ENCODE results near the gene ATAD3C.
"Not testable (repeated sequence)": the region's sequence is repeated elsewhere in the genome, so short reads cannot be mapped to it uniquely, and the experiment has no call there.

The ATAD3C gene

GRCh38 chr1:1472053-1472876 is 22.8 kb downstream of the ATAD3C start:
- DNase-seq (ENCODE audit: low spot score), result not testable (repeated sequence)

DNA sequence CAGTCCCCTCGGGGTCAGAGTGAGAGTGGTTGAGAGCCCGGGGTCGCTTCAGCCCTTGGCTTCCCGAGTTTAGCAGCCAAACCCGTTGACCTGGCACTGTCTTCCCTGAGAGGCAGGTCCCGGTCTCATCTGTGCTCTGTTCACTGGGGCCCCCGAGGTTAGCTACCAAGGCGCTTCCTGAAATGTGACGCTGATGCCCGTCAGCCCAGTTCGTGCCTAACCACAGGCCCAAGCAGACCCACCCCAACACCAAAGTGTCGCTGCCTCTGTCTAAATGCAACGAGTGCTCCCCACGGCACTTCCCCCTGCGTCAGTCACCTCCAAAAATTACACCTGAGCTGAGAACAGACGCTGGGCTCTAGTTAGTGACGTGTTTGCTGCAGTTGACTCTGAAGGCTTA is 26.5 kb downstream of the ATAD3C start:
- not testable (repeated sequence) for DNase-seq (ENCODE audit: low spot score)

- DNase-seq (ENCODE audit: low spot score), result no peak
These were observed 27.7 kb downstream of the ATAD3C start for GRCh38 chr1:1477206-1477605.

DNA sequence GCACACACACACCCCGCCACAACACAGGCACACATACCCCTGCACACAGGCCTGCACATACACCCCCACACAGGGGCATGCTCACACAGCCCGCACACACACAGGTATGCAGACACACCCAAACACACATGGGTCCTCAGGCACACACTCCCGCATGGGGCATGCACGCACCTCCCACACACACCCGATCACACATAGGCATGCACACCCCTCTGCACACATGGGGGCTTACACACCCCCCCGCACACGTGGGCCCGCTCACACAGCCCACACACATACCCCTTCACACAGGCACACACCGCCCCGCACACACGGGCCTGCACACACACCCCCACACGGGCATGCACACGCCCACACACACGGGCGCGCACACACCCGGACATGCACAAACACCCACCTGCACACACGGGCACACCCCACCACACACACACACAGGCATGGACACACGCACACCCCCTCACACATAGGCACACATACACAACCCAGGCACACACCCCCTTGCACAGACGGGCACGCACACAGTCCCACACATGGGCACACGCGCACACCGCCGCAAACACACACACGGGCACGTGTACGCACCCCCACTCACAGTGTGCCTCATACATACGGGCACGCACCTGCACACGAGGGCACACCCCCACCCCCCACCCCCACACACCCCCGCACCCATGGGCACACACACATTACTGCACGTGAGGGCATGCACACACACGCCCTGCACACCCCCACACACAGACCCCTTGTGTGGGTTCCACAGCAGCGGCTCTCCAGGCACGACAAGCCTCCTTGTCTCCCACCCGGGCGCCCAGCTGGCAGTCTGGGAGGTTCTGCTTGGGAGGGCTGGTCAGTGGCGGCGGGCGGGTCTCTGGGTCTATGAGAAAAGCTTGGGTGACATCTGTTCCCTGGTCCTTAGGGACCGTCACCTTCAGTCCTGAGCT is 30.3 kb downstream of the ATAD3C start:
- DNase-seq (ENCODE audit: low spot score), result no peak

GRCh38 chr1:1480488-1480867 is 31.0 kb downstream of the ATAD3C start:
- DNase-seq (ENCODE audit: low spot score), result not testable (repeated sequence)

DNA sequence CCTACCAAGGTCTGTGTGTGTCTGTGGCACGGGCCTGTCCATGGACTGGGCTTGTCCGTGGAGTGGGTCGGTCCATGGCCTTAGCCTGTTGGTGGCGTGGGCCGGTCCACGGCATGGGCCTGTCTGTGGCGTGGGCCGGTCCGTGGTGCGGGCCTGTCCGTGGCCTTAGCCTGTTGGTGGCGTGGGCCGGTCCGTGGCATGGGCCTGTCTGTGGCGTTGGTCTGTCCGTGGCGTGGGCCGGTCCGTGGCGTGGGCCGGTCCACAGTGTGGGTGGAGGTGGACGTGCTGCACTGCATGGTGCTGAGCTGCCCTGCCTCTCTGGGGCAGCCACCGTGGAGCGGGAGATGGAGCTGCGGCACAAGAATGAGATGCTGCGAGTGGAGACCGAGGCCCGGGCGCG is 32.3 kb downstream of the ATAD3C start:
- not testable (repeated sequence) for DNase-seq (ENCODE audit: low spot score)

DNA sequence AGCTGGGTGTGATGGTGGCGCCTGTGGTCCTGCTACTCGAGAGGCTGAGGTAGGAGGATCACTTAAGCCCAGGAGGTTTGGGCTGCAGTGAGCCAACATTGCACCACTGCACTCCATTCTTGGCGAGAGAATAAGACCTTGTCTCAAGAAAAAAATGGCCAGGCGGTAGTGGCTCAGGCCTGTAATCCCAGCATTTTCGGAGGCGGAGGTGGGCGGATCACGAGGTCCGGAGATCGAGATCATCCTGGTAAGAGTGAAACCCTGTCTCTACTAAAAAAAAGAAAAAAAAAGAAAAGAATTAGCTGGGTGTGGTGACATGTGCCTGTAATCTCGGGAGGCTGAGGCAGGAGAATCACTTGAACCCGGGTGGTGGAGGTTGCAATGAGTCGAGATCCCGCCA is 33.4 kb downstream of the ATAD3C start:
- DNase-seq (ENCODE audit: low spot score), result no peak

GRCh38 chr1:1483714-1484113 is 34.2 kb downstream of the ATAD3C start:
- DNase-seq (ENCODE audit: low spot score), result no peak

DNA sequence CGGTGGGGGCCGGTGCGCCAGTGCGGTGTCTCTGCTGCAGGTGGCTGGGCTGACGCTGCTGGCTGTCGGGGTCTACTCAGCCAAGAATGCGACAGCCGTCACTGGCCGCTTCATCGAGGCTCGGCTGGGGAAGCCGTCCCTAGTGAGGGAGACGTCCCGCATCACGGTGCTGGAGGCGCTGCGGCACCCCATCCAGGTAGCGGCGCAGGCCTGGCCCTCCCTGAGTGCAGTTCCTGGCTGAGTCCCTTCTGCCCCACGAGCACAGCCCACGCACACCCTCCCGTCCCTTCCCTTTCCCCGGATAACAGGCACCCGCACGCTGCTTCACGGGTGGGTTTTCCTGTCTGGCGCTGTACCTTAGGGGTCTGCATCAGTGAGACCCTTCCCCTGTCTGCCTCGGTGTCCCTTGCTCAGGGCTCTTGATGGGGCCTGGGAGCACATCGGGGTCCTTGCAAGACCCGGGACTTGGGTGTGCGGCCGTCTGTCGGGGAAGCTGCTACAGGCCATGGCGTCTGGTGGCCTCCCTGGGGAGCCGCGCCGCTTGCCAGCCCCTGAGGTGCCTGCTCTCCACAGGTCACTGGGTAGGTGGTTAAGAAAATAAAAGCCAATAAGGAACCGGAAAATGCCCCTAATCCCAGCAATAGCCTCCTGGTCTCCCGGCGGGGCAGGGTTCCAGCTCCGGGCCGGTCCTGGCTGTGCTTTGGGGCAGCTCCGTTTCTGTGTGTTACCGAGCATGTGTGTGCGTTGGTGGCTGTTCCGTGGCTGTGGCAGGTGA is 35.7 kb downstream of the ATAD3C start:
- not testable (repeated sequence) for DNase-seq (ENCODE audit: low spot score)

GRCh38 chr1:1485755-1486317 is 36.3 kb downstream of the ATAD3C start:
- DNase-seq (ENCODE audit: low spot score), result not testable (repeated sequence)

GRCh38 chr1:1487701-1488100 is 38.2 kb downstream of the ATAD3C start:
- DNase-seq (ENCODE audit: low spot score), result no peak

DNA sequence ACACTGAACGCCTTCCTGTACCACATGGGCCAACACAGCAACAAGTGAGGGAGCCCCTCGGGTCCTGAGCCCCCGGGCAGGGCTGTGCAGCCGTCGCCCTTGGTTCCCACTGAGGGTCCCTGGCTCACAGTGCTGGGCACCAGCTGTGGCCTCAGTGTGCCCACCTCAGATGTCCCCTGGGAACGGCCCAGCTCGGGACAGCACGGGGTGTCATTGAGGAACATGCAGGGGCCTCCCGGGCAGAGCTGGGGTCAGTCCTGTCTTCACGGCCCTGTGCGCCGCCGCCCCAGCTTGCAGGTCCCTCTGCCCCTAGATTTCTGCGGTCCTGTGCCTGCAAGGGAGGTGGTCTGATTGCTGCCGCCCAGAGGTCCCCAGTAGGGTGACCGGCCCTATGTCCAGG is 39.7 kb downstream of the ATAD3C start:
- no peak for DNase-seq (ENCODE audit: low spot score)

- DNase-seq (ENCODE audit: low spot score), result no peak
These were observed 40.4 kb downstream of the ATAD3C start for GRCh38 chr1:1489861-1490260.

- no peak for DNase-seq (ENCODE audit: low spot score)
These were observed 41.2 kb downstream of the ATAD3C start for GRCh38 chr1:1490633-1491230.

- DNase-seq (ENCODE audit: low spot score), result no peak
These were observed 42.1 kb downstream of the ATAD3C start for GRCh38 chr1:1491601-1492000.

DNA sequence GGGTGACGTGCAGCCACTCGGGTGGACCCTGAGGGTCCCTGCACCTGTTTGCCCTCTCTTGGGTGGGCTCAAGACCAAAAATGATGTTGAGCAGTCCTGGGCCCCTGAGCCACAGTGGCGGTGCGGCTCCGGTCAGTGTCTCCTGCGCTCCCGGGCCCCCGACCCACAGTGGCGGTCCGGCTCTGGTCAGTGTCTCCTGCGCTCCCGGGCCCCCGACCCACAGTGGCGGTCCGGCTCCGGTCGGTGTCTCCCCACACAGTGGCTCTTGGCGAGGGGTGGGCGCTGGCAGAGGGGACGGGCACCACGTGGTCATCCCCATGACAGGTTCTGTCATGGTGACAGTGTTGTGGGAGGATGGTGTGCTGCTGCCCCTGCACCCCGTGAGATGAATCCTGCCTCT is 44.8 kb downstream of the ATAD3C start:
- not testable (repeated sequence) for DNase-seq (ENCODE audit: low spot score)

DNA sequence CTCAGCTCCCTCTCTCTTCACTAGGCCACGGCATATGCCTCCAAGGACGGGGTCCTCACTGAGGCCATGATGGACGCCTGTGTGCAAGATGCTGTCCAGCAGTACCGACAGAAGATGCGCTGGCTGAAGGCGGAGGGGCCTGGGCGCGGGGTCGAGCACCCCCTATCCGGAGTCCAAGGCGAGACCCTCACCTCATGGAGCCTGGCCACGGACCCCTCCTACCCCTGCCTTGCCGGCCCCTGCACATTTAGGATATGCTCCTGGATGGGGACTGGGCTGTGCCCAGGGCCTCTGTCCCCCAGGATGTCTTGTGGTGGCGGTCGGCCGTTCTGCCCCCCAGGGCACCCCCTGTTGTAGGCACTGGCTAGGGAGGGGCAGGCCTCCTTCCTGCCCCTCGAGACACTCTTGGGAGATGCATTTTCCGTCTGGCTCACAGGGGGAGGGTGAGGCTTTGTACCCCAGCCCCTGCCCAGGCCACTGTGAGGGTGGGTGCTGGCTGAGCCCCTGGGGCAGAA is 46.0 kb downstream of the ATAD3C start:
- DNase-seq (ENCODE audit: low spot score), result not testable (repeated sequence)

- peak; percentile 56 for DNase-seq (ENCODE audit: low spot score)
These were observed 55.4 kb downstream of the ATAD3C start for GRCh38 chr1:1504777-1505365.

DNA sequence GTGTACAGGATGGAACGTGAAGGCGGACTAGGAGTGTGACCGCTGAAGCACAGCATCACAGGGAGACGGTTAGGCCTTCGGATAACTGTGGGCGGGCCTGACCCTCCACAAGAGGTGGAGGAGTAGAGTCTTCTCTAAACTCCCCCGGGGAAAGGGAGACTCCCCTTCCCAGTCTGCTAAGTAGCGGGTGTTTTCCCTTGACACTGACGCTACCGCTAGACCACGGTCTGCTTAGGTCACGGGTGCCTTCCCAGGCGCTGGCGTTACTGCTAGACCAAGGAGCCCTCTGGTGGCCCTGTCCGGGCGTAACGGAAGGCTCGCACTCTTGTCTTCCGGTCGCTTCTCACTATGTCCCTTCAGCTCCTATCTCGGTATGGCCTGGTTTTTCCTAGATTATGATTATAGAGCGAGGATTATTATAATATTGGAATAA is 55.9 kb downstream of the ATAD3C start:
- peak; percentile 13 for DNase-seq (ENCODE audit: low spot score)

DNA sequence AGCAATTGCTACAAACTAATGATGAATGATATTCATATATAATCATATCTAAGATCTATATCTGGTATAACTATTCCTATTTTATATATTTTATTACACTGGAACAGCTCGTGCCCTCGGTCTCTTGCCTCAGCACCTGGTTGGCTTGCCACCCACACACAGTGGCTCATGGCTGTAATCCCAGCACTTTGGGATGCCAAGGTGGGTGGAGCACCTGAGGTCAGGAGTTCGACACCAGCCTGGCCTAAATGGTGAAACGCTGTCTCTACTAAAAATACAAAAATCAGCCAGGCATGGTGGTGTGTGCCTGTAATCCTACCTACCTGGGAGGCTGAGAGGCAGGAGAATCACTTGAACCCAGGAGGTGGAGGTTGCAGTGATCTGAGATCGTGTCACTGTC is 56.3 kb downstream of the ATAD3C start:
- DNase-seq (ENCODE audit: low spot score), result not testable (repeated sequence)

DNA sequence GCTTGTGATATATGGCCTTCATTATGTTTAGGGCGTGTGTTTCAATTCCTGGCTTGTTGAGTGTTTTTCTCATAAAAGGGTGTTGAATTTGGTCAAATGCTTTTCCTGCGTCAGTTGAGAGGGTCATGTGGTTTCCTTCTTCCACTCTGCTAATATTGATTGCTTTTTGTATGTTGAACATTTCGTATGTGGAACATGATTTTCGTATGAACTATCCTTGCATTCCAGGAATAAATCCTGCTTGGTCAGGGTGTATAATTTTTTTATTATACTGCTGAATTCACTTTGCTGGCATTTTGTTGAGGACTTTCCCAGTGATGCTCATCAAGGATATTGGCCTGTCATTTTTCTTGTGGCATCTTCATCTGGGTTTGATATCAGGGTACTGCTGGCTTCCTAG is 57.8 kb downstream of the ATAD3C start:
- DNase-seq (ENCODE audit: low spot score), result no peak

Data from globus pallidus (tissue), 1 donor.